SK-N-SH (cell line): Measurements from ENCODE around the gene RSU1. TPM values are rescaled to one million over a fixed set of nuclear protein-coding genes. Genes with fewer than 3 reads are reported as not detected.

Source experiments
- CTCF ChIA-PET: fragments of 300-600, 350-600 bp; formaldehyde crosslinking; extraction: SDS; loops from one replicate; lab custom pipeline; 2021; lab: Yijun Ruan, JAX
- POLR2A ChIA-PET: fragments of 350-600 bp; sonication (Branson Sonifier 250); formaldehyde crosslinking; extraction: SDS; loops from one replicate; lab custom pipeline; 2020; ENCODE audit warnings: antibody characterized with exemption, inconsistent platforms; lab: Yijun Ruan, JAX
- DNase-seq: peaks from one replicate; pipeline ENCODE4 v3.0.0; 2012
- H2AFZ ChIP-seq: fragments of 200-600 bp; sonication (generic); 2 replicates; pipeline ENCODE4 v1.8.1; 2016; ENCODE audit warnings: antibody characterized with exemption, mild to moderate bottlenecking, low read depth
- H3F3A ChIP-seq: fragments of 200-600 bp; sonication (generic); replicated peaks from 2 replicates; pipeline ENCODE3; 2016; ENCODE audit warnings: antibody characterized with exemption, mild to moderate bottlenecking; ENCODE audit not compliant: insufficient read depth
- H3K27ac ChIP-seq, 2 experiments: fragments of 200-500 bp in 1 of 2; fragments of 200-600 bp in 1 of 2; sonication (Bioruptor generic) in 1 of 2; sonication (generic), shearing (Covaris generic) in 1 of 2; 2 replicates each; pipeline versions ENCODE4 v1.5.1 to v1.6.1; 2014 to 2016; ENCODE audit warnings: low read depth in 2 of 2, inconsistent platforms in 1 of 2, low read length in 1 of 2, mild to moderate bottlenecking in 1 of 2, mixed read lengths in 1 of 2
- H3K27me3 ChIP-seq: fragments of 200-600 bp; sonication (generic), shearing (Covaris generic); 2 replicates; pipeline ENCODE4 v1.6.1; 2016; ENCODE audit warnings: mixed run types; ENCODE audit not compliant: insufficient read depth
- H3K36me3 ChIP-seq, 2 experiments: fragments of 200-500 bp in 1 of 2; fragments of 200-600 bp in 1 of 2; sonication (Bioruptor generic) in 1 of 2; sonication (generic) in 1 of 2; replicated peaks in 1 of 2; 2 replicates each; pipeline versions ENCODE3 to v1.5.1; 2014 to 2016; ENCODE audit warnings: low read length in 1 of 2, mild to moderate bottlenecking in 1 of 2; ENCODE audit not compliant: insufficient read depth in 2 of 2, control insufficient read depth in 1 of 2
- H3K4me1 ChIP-seq, 2 experiments: fragments of 200-500 bp in 1 of 2; fragments of 200-600 bp in 1 of 2; sonication (Bioruptor generic) in 1 of 2; sonication (generic), shearing (Covaris generic) in 1 of 2; 2 replicates each; pipeline versions ENCODE4 v1.5.1 to v1.6.1; 2014 to 2016; ENCODE audit warnings: low read depth in 1 of 2, low read length in 1 of 2, mixed run types in 1 of 2; ENCODE audit not compliant: insufficient read depth in 2 of 2, control insufficient read depth in 1 of 2
- H3K4me2 ChIP-seq: fragments of 200-600 bp; sonication (generic), shearing (Covaris generic); 2 replicates; pipeline ENCODE4 v1.6.1; 2017; ENCODE audit warnings: mixed run types
- H3K4me3 ChIP-seq, 2 experiments: fragments of 200-500 bp in 1 of 2; fragments of 200-600 bp in 1 of 2; sonication (Bioruptor generic) in 1 of 2; sonication (generic), shearing (Covaris generic) in 1 of 2; 2 replicates each; pipeline versions ENCODE4 v1.5.1 to v1.8.1; 2014 to 2016; ENCODE audit warnings: low read depth in 2 of 2, inconsistent platforms in 1 of 2, low read length in 1 of 2, mild to moderate bottlenecking in 1 of 2, mixed read lengths in 1 of 2, moderate library complexity in 1 of 2
- H3K79me2 ChIP-seq: fragments of 200-600 bp; sonication (generic); 2 replicates; pipeline ENCODE4 v1.8.1; 2017; ENCODE audit warnings: mild to moderate bottlenecking; ENCODE audit not compliant: insufficient read depth
- H3K9ac ChIP-seq: fragments of 200-600 bp; sonication (generic); 2 replicates; pipeline ENCODE4 v1.6.1; 2017; ENCODE audit warnings: mixed run types
- H3K9me2 ChIP-seq: fragments of 200-600 bp; sonication (generic); 2 replicates; pipeline ENCODE4 v1.6.1; 2017; ENCODE audit warnings: mixed run types
- H3K9me3 ChIP-seq: fragments of 200-600 bp; sonication (generic); 2 replicates; pipeline ENCODE4 v1.6.1; 2017; ENCODE audit warnings: mixed run types, mild to moderate bottlenecking, moderate library complexity
- H4K20me1 ChIP-seq: fragments of 200-600 bp; sonication (generic); 2 replicates; pipeline ENCODE4 v1.6.1; 2017; ENCODE audit warnings: mild to moderate bottlenecking, mixed run types; ENCODE audit not compliant: insufficient read depth
- EP300 ChIP-seq, 2 experiments: IDR thresholded peaks; 2 replicates each; pipeline versions ENCODE4 v1.4.0 to v1.6.1; 2012; ENCODE audit warnings: borderline replicate concordance in 1 of 2, low read depth in 1 of 2, low read length in 1 of 2
- FOSL2 ChIP-seq: IDR thresholded peaks from 2 replicates; pipeline ENCODE4 v1.4.0; 2012; ENCODE audit warnings: low read depth, mild to moderate bottlenecking, moderate library complexity, borderline replicate concordance
- FOXJ3 ChIP-seq: sonication (generic); formaldehyde crosslinking; IDR thresholded peaks from 2 replicates; pipeline ENCODE4 v1.5.1; 2020; ENCODE audit warnings: mild to moderate bottlenecking, missing genetic modification reagents
- FOXM1 ChIP-seq: IDR thresholded peaks from 2 replicates; pipeline ENCODE4 v1.4.0; 2012; ENCODE audit warnings: low read depth, mild to moderate bottlenecking
- MAX ChIP-seq: IDR thresholded peaks from 2 replicates; pipeline ENCODE4 v1.4.0; 2012; ENCODE audit warnings: low read depth
- MEF2A ChIP-seq: IDR thresholded peaks from 2 replicates; pipeline ENCODE4 v1.4.0; 2012; ENCODE audit warnings: low read depth, borderline replicate concordance
- MXI1 ChIP-seq: IDR thresholded peaks from 2 replicates; pipeline ENCODE4 v1.6.1; 2012; ENCODE audit warnings: mild to moderate bottlenecking, low read depth, low read length, improper control_type of control experiment
- NFIC ChIP-seq: IDR thresholded peaks from 2 replicates; pipeline ENCODE4 v1.4.0; 2012; ENCODE audit warnings: borderline replicate concordance
- NRF1 ChIP-seq: IDR thresholded peaks from 2 replicates; pipeline ENCODE4 v1.6.1; 2012; ENCODE audit warnings: low read depth, mild to moderate bottlenecking, low read length
- POLR2AphosphoS5 ChIP-seq: IDR thresholded peaks from 2 replicates; pipeline ENCODE4 v1.6.1; 2012; ENCODE audit warnings: low read depth, low read length
- RCOR1 ChIP-seq: fragments of 150-350 bp; IDR thresholded peaks from 2 replicates; pipeline ENCODE4 v1.6.1; 2017; ENCODE audit warnings: antibody characterized with exemption, low read length
- RFX5 ChIP-seq: IDR thresholded peaks from 2 replicates; pipeline ENCODE4 v1.6.1; 2012; ENCODE audit warnings: mild to moderate bottlenecking, improper control_type of control experiment, low read length
- RXRA ChIP-seq: IDR thresholded peaks from 2 replicates; pipeline ENCODE4 v1.4.0; 2012; ENCODE audit warnings: low read depth, mild to moderate bottlenecking, borderline replicate concordance
- SMC3 ChIP-seq: IDR thresholded peaks from 2 replicates; pipeline ENCODE4 v1.6.1; 2012; ENCODE audit warnings: low read depth, low read length, improper control_type of control experiment
- TCF12 ChIP-seq: IDR thresholded peaks from 2 replicates; pipeline ENCODE4 v1.4.0; 2012
- TEAD4 ChIP-seq: IDR thresholded peaks from 2 replicates; pipeline ENCODE4 v1.4.0; 2012; ENCODE audit warnings: mild to moderate bottlenecking, borderline replicate concordance; ENCODE audit not compliant: insufficient read depth
- WGBS: methylation state at CpG from one replicate; pipeline ENCODE4 v1.1.6; 2017; ENCODE audit warnings: low lambda C conversion rate; 5-methylcytosine and 5-hydroxymethylcytosine counted together
- polyA plus RNA-seq, 3 experiments: library from polyadenylated mRNA; depleted of rRNA; stranded (reverse); fragments of >200 nt; gene quantifications; 2 replicates each; pipeline ENCODE4 v1.2.3, GENCODE V29; 2012
- TF ChIP-seq, protein P1 (sequence below): IDR thresholded peaks from 2 replicates; pipeline ENCODE4; 2012
- TF ChIP-seq, protein P2 (sequence below): IDR thresholded peaks from 2 replicates; pipeline ENCODE4 v1.4.0; 2012; ENCODE audit warnings: low read depth, borderline replicate concordance
- TF ChIP-seq, protein P3 (sequence below): IDR thresholded peaks from 2 replicates; pipeline ENCODE4 v1.6.1; 2012; ENCODE audit warnings: mild to moderate bottlenecking, low read depth, low read length, moderate library complexity

The RSU1 gene
- polyA plus RNA-seq, 1 of the 3 experiments (the other 2 are of a cell fraction) = 59.8 TPM

GRCh38 chr10:16773334-16773733 is 43.9 kb downstream of the RSU1 start:
- H3K9me2 ChIP-seq = no peaks in the 10 kb centered on the region
- H3K9me3 ChIP-seq = no peaks in the 10 kb centered on the region
- H3K79me2 ChIP-seq = peaks cover 7% of the 10 kb centered on the region
- POLR2A ChIA-PET = no interaction called here
- no peak overlapping the region for H3K27ac ChIP-seq
- no peaks in the 10 kb centered on the region for H3K4me1 ChIP-seq
- peaks cover 4% of the 10 kb centered on the region; the same call in 1 of the 2 replicates for H4K20me1 ChIP-seq
- H3K27me3 ChIP-seq = no peaks in the 10 kb centered on the region
- CTCF ChIA-PET = interaction anchor here (0.6 to 1.9 kb wide), 3 partner anchors 17 to 871 kb away, joined by 3 to 9 read pairs (median 4); no protein-coding TSS in a partner anchor
- 97% methylated on average over 11 of the region's 11 CpGs for WGBS
- H3K9ac ChIP-seq = no peak overlapping the region
- H3F3A ChIP-seq = no peaks in the 10 kb centered on the region
- DNase-seq = no peak
- H2AFZ ChIP-seq = no peak overlapping the region
- no peak overlapping the region for H3K4me2 ChIP-seq
- TF ChIP-seq TEAD4 (no peak), EP300 (IDR thresholded peaks at IDR 0.05; ENCODE audit: borderline replicate concordance in 1 of 2, low read depth in 1 of 2, low read length in 1 of 2) (no peak), POLR2AphosphoS5 (no peak), RFX5 (no peak), RCOR1 (no peak), FOXJ3 (CRISPR knock-in tag) (no peak), NRF1 (no peak), NFIC (no peak), SMC3 (no peak), RXRA (no peak), FOSL2 (no peak), TCF12 (no peak), MAX (no peak), MXI1 (no peak), FOXM1 (no peak), MEF2A (no peak)
- TF ChIP-seq, protein P1, sequence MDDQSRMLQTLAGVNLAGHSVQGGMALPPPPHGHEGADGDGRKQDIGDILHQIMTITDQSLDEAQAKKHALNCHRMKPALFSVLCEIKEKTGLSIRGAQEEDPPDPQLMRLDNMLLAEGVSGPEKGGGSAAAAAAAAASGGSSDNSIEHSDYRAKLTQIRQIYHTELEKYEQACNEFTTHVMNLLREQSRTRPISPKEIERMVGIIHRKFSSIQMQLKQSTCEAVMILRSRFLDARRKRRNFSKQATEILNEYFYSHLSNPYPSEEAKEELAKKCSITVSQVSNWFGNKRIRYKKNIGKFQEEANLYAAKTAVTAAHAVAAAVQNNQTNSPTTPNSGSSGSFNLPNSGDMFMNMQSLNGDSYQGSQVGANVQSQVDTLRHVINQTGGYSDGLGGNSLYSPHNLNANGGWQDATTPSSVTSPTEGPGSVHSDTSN = no peak
- TF ChIP-seq, protein P2, sequence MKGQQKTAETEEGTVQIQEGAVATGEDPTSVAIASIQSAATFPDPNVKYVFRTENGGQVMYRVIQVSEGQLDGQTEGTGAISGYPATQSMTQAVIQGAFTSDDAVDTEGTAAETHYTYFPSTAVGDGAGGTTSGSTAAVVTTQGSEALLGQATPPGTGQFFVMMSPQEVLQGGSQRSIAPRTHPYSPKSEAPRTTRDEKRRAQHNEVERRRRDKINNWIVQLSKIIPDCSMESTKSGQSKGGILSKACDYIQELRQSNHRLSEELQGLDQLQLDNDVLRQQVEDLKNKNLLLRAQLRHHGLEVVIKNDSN = no peak
- TF ChIP-seq, protein P3, sequence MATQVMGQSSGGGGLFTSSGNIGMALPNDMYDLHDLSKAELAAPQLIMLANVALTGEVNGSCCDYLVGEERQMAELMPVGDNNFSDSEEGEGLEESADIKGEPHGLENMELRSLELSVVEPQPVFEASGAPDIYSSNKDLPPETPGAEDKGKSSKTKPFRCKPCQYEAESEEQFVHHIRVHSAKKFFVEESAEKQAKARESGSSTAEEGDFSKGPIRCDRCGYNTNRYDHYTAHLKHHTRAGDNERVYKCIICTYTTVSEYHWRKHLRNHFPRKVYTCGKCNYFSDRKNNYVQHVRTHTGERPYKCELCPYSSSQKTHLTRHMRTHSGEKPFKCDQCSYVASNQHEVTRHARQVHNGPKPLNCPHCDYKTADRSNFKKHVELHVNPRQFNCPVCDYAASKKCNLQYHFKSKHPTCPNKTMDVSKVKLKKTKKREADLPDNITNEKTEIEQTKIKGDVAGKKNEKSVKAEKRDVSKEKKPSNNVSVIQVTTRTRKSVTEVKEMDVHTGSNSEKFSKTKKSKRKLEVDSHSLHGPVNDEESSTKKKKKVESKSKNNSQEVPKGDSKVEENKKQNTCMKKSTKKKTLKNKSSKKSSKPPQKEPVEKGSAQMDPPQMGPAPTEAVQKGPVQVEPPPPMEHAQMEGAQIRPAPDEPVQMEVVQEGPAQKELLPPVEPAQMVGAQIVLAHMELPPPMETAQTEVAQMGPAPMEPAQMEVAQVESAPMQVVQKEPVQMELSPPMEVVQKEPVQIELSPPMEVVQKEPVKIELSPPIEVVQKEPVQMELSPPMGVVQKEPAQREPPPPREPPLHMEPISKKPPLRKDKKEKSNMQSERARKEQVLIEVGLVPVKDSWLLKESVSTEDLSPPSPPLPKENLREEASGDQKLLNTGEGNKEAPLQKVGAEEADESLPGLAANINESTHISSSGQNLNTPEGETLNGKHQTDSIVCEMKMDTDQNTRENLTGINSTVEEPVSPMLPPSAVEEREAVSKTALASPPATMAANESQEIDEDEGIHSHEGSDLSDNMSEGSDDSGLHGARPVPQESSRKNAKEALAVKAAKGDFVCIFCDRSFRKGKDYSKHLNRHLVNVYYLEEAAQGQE = no peak
- TF ChIP-seq, all 33 proteins: peak for 0
- Histone ChIP-seq H3K36me3 (no peaks in the 10 kb centered on the region), H3K4me3 (no peak overlapping the region)
